Lung microvascular endothelial cell (primary cell): ENCODE results near the gene ITSN1. TPM values are rescaled to one million over a fixed set of nuclear protein-coding genes. Genes with fewer than 3 reads are reported as not detected.
"Not testable (repeated sequence)": the region's sequence is repeated elsewhere in the genome, so short reads cannot be mapped to it uniquely, and the experiment has no call there.

Source experiments
- DNase-seq, 2 donors: peaks; one replicate each; pipeline versions ENCODE4 v3.0.0 to v3.0.0-alpha.2; 2010; ENCODE audit warnings: low read depth in 2 of 2
- total RNA-seq: library from RNA; depleted of rRNA; stranded (reverse); fragments of >200 nt; gene quantifications from 2 replicates; pipeline ENCODE4 v1.2.1, GENCODE V29; 2014

Gene ITSN1
- total RNA-seq, 1 donor from 2014 or later = 40.5 TPM

DNA sequence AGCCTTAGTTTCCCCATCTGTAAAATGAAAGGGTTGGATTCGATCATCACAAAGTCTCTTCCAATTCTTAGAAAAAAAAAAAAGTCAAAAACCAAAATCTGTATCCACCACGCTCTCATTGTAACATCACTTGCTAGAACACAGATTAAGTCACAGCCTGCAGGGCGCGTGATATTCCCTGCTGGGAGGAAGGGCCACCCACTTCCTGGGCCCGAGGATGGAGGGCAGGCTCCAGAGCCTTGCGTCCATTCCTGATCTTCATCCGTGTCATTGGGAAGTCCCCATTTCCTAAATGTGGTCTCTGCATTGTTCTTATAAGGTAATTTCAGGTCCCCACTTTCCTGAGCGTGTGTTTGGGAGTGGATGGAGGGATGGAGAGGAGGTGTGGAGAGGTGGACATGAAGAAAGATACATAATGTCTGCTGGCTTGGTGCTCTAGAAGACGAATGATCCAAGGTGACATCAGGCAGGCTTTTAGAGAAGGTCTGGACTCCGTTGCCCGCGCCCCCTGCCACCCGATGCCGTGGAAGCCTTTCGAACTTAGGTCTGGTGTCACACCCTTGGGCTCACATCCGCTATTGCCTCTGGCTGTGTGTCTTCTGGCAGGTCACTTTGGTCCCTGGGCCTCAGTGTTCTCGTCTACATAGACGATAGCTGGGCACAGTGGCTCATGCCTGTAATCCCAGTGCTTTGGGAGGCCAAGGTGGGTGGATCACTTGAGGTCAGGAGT lies 217.2 kb downstream of the ITSN1 start:
- no peak for DNase-seq

- DNase-seq = no peak
Measured at GRCh38 chr21:33860332-33860879, 218.1 kb downstream of the ITSN1 start.

- DNase-seq = no peak
Measured at GRCh38 chr21:33861125-33861524, 218.8 kb downstream of the ITSN1 start.

DNA sequence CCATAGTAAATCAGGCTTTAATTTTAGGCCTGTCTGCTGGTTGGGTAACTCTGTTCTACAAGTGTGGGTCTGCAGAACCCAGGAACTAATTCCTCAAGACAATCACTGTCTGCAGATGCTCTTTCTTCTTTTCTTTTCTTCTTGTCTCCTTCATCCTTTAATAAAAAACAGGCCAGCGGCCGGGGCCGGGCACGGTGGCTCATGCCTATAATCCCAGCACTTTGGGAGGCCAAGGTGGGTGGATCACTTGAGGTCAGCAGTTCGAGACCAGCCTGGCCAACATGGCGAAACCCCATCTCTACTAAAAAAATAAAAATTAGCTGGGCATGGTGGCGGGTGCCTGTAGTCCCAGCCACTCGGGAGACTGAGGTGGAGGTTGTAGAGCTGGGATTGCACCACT lies 220.9 kb downstream of the ITSN1 start:
- DNase-seq = not testable (repeated sequence)

DNA sequence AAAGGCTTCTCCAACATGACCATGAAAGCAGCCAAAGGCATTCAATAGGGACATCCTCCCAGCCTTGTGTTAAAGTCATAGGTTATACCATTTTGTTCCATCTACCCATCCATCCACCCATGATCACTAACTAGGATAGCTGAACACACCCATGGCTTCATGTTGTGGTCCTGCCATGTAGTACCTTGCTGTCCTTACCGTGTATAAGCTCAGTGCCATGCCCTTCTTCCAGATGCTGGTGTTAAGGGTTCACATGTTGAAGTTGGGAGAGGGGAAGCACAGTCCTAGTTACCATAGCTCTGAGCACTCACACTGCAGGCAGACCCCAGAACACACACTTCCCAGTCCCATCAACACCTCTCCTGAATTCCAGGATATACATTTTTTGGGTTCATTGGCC lies 221.8 kb downstream of the ITSN1 start:
- DNase-seq = no peak

- DNase-seq = no peak
Measured at GRCh38 chr21:33865176-33865575, 222.9 kb downstream of the ITSN1 start.

DNA sequence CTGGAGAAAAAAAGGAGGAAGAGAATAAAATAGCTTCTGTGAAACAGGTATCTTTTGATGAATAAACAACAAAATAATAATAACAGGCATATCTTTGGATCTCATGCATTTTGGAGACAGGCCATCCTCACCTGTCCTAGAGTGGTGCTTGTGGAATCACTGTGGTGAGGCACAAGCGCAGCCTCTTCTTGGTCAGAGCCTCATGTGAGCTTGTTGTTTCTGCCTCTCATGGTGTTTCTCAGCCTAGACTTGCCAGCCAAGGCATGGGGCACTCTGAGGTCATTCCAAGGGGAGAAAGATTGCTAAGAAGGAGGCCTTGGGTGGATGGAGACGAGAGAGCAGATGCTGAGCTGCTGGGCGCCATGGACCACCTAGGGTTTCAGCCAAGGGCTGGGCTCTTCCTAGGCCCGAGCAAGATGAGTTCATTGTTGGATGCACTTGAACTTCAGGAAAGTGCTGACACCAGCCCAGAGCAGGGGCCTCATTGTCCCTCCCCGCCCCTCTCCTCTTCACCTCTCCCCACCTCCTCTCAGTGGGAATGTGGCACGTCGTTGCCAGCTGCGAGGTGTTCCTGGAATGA lies 223.8 kb downstream of the ITSN1 start:
- DNase-seq = no peak

GRCh38 chr21:33866826-33867225 lies 224.5 kb downstream of the ITSN1 start:
- DNase-seq = no peak

DNA sequence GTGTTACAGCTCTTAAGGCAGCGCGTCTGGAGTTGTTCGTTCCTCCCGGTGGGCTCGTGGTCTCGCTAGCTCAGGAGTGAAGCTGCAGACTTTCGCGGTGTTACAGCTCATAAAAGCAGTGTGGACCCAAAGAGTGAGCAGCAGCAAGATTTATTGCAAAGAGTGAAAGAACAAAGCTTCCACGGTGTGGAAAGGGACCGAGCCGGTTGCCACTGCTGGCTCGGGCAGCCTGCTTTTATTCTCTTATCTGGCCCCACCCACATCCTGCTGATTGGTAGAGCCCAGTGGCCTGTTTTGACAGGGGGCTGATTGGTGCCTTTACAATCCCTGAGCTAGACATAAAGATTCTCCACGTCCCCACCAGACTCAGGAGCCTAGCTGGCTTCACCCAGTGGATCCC lies 225.6 kb downstream of the ITSN1 start:
- not testable (repeated sequence) for DNase-seq

- DNase-seq = no peak
Measured at GRCh38 chr21:33869873-33870272, 227.6 kb downstream of the ITSN1 start.

DNA sequence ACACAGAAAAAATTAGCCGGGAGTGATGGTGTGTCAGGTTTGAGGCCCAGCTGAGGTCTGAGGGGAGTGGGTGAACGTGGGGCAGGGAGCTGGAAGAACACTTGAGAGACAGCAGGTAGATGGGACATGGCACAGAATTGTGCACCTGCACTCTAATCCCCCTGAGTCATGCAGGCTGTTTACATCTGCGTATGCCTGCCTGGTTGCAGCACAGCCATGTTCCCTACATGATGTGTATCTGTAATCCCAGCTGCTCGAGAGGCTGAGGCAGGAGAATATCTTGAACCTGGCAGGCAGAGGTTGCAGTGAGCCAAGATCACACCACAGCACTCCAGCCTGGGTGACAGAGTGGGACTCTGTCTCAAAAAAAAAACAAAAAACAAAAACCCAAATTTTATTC lies 228.5 kb downstream of the ITSN1 start:
- no peak for DNase-seq

GRCh38 chr21:33871171-33871570 lies 228.9 kb downstream of the ITSN1 start:
- no peak for DNase-seq

DNA sequence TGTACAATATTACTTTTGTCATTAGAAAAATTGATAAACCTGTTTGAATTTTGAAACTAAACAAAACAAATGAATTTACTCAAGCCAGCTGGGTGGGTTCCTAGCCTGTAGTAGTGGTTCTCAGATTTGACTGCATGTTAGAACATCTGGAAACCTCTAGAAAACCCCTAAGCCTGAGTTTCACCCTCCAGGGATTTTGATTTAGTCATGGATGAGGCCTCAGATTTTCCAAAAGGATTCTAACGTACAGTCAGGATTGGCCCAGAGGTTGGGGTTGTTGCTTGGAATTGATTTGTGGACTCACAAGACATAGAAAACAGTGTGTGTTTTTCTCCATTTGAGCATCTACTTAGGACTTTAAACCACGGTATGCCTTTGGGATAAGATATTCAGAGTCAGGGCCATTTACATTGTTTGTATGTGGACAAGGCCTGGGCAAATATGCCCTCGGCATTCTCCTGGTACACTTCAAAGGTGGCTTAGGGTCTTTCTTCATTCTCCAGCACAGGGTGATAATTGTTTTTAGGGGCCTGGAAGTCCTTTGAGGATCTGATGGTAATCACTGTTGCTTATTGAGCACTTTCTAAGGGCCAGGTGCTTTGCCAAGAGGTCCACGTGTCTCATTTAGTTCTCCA lies 230.7 kb downstream of the ITSN1 start:
- no peak for DNase-seq

DNA sequence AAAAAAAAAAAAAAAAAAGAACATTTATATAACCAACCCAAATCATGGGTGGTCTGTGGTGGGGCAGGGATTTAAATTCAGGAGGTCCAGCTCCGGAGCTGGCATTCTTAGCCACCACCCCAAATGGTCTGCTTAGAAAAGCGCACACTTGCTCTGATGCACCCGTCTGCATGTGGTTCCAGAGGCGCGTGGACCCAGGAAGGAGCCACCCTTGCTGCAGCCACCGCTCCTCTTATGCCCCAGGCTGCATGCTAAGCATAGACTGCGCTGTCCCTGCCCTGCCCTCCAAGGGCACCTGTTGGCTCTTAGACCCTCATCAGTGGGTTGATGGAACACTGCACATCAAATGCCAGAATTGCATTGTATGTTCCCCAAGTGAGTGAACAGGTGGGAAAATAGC lies 231.9 kb downstream of the ITSN1 start:
- no peak for DNase-seq

GRCh38 chr21:33875026-33875695 lies 232.9 kb downstream of the ITSN1 start:
- DNase-seq = no peak

DNA sequence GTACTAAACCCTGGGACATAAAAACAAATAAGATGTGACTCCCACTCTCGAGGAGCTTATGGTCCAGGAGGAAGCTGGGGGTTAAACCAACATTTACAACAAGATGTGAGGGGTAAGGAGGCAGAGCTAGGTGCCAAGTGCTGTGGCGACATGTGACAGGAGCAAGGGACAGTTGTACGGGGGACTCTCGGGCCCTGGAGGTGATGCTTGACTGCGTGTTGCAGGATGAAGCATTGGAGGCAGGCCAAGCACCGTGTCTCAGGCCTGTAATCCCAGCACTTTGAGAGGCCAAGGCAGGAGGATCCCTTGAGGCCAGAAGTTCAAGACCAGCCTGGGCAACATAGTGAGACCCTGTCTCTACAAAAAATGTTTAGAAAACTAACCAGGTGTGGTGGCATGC lies 236.5 kb downstream of the ITSN1 start:
- DNase-seq = no peak

- DNase-seq = no peak
Measured at GRCh38 chr21:33880626-33881025, 238.3 kb downstream of the ITSN1 start.

GRCh38 chr21:33881689-33882440 lies 239.6 kb downstream of the ITSN1 start:
- DNase-seq = no peak

DNA sequence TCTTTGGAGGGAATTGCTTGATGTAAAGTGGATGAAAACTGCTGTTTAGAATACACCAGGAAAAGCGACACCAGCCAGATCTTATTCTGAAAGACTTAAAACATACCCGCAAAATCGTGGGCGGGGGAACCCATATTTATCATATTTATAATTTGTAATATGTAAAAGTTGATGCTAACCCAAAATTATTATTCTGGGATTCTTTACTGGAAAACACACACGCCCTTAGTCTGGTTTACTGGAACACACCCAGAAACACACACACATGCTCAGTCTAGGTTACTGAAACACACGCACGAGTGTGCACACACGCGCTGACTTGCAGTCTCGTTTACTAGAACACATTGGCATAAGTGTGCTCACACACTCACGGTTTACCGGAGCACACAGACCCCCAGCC lies 240.8 kb downstream of the ITSN1 start:
- DNase-seq = no peak

DNA sequence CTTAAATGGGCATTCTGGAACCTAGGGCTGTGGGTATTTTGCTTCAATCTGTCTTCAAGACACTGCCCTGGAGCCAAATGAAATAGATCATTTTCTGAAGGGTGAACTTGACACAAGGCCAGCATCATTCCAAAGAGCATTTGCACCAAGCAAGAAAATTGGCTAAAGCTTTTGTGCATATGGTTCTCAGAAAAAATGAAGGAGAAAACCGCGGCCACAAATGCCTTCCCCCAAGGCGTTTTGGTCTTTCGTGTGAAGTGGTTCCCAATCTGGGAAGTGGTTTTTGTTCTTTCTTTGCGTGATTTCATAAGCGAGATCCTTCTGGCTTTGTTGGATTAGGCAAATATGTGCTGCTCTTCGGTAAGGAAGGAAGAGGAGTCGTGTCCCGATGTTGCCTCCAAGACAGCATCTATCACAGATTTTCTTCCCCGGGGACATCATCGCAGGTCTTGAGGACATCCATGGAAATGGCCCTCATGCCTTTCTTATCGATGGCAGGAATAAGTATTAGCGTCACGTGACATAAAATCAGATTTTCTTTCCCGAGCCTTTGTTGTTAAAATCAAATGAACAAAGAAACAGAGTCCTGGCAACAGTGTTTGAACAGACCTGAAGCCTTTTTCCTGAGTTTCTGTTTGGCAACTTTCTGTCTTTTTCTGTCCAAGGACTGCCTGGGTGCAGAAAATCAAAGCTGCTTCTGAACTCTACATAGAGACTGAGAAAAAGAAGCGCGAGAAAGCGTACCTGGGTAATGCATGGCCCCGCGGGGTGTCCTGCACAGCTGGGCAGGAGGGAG lies 242.3 kb downstream of the ITSN1 start:
- DNase-seq = no peak

DNA sequence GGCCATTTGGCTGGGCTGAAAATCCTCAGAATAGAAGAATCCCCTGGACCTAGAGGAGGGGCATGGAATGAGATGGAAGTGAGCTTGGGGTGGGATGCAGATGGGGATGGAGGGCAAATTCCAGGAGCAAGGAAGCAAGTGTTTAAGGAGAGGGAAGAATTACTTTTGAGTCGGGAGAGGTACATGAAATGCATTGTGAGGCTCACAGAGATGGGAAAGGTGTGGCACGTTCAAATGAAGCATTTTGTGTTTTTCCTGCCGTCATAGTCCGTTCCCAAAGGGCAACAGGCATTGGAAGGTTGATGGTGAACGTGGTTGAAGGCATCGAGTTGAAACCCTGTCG lies 242.8 kb downstream of the ITSN1 start:
- DNase-seq = no peak
